Hippocampal formation (tissue), 2 donors: Measurements from ENCODE around the gene GHITM.
"Not testable (repeated sequence)": the region's sequence is repeated elsewhere in the genome, so short reads cannot be mapped to it uniquely, and the experiment has no call there.

ENCODE experiments used
- DNase-seq, 2 donors: peaks; one replicate each; lab custom pipeline; 2025; lab: John Stamatoyannopoulos, UW

Gene GHITM

DNA sequence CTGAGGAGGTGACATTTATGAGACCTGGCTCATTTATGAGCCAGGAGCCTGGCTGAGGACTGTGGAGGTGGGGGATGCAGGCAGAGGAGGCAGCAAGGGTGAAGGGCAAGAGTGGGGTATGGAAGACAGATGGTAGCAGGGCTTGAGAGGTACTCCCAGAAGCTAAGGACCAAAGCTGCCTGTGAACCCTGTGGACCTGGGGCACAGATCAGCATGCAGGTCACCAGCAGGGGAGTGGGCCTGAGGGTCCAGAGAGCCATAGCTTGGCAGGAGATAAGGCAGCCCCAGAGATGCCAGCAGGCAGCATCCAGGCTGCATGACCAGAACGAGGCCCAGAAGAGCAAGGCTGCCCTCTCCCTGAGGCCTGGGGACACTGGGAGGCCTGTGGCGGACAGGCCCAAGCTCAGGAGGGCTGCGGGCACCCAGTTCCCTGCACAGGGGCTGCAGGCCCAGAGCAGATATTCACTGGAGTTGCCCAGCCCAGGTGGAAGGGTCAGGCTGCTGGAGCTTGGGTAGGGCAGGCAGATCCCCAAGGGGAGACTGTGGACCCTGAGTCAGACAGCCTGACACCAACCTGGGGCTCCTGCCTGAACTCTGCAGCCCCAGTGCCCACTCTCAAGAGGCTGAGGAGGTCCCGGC is 37.6 kb downstream of the GHITM start:
- DNase-seq, result no peak

DNA sequence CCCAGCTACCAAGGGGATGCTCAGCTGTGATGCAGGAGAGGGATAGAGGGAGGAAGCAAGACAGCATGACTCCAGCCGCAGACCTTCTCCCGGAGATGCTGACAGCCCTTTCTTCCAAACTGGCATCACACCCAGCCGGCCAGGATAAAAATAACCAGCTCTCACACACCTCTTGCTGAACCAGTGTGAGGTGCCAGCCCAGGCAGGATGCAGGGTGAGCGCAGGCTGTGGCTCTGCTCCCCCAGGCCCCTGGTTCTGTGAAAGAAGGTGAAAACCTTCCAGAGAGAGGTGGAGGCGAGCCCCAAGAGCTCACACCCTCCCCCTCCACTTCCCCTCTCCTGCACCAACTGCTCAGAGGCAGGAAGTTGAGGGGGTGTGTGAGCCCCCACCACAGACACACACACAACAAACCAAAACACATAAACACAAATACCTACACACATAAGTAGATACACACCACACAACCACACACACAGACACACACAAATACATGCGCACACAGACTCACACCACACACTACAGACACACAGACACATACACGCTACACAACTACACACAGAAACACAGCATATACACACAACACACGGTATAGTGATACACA is 38.3 kb downstream of the GHITM start:
- DNase-seq, result no peak

GRCh38 chr10:84178160-84178609 is 38.9 kb downstream of the GHITM start:
- no peak for DNase-seq

- peak; percentile 12 to 63 for DNase-seq
Measured at GRCh38 chr10:84179059-84179710, 39.9 kb downstream of the GHITM start.

GRCh38 chr10:84180386-84180785 is 41.1 kb downstream of the GHITM start:
- DNase-seq, result not testable (repeated sequence)

- no peak for DNase-seq
Measured at GRCh38 chr10:84181631-84182030, 42.3 kb downstream of the GHITM start.

DNA sequence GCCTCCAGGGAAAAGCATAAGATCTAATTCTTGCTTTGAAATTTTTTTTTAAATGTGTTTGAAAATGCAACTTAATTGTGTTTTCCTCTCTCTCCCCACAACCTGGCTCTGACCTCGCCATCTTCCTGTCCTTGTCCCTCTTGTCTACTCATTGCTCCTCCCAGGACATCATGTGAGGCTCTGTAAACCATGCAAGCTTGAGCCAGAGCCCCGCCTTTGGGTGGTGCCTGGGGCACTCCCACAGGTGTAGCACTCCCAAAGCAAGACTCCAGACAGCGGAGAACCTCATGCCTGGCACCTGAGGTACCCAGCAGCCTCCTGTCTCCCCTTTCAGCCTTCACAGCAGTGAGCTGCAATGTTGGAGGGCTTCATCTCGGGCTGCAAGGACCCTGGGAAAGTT is 45.2 kb downstream of the GHITM start:
- no peak for DNase-seq

DNA sequence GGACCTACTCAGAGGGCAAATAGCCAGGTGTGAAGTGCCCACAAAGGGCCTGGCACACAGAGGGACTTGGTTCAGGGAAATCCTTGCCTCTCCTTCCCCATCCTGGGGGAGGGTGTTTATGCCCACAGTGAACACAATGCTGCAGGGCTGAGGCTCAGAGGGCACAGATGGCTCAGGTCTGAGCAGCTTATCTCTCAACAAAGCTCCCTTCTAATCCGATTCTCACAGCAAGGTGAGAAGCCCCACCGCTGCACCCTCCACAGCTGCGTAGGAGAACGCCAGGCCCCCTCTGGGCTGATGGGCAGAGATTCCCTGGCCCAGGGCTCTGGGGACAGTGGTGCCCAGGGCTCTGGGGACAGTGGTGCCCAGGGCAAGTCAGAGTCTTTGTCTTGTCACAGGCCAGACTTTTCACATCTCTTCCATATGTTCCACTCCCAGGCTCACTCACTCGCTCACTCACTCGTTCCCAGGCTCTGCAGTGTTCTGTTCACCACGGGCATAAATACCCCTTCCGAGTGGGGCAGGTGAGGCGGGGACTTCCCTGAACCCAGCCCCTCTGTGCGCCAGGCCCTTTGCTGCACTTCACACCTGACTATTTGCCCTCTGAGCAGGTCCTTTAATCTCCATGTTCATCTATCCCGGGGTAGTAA is 46.3 kb downstream of the GHITM start:
- no peak for DNase-seq

DNA sequence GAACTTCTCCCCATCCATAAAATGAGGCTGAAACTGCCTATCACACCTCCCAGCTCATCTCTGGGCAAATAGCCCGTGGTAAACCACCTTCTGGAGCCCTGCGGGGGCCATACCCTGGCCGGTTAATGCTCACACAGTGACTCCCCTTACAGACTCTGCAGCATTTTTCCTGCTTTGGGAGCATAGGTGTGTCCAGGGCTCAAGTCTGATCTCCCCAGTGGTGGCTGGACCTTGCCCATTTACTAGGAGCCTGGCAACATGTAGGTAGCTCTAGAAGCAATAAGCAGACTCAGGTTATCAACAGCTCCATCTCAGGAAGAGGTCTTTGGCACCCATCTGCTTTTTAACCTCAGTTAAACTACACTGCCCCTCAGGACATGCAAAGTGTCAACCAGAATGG is 49.5 kb downstream of the GHITM start:
- no peak for DNase-seq

GRCh38 chr10:84190621-84191020 is 51.3 kb downstream of the GHITM start:
- no peak for DNase-seq

- no peak for DNase-seq
Measured at GRCh38 chr10:84191106-84191505, 51.8 kb downstream of the GHITM start.

DNA sequence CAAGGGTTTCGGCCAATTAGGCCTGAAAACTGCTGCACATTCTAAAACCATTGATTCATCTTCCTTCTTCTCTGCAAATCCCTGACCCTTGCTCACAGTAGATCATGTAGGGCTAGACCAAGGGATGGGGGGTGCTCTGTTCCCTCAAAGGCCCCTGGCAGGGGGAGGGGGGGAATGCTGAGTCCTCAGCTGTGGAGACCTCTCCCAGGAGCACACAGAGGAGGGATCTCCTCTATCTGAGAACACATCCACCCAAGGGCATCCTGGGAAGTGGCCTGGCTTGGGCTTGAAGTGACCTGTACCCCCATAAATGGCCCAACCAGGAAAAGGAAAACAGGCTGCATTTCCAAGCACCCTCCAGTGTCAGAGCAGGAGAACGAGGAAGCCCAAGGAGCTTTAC is 54.0 kb downstream of the GHITM start:
- DNase-seq, result no peak

DNA sequence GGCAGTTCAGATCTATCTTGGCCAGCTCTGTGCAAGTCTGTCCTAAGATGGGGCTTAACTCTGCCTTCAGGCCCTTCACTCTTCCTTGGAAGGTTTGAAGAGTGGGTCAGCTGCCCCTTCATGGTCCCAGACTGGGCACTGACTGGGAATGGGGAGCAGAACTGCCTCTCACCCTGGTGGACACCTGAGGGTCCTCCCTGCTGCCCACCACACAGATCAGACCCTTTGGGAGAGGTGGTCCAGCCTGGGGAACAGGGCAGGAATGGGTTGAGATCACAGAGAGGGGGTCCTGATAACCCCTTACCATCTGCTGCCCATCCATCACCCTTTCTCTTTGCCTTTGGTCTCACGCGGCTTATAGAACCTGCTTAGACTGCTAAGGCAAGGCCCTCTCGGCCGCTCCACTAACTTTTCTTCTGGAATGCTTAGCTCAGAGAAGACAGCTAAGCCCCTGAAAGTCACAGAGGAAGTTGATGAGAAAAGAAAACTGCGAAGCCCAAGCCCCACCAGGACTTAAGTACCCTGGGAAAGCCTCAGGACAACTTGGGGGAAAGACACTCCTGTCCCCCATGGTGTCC is 54.6 kb downstream of the GHITM start:
- DNase-seq, result no peak

DNA sequence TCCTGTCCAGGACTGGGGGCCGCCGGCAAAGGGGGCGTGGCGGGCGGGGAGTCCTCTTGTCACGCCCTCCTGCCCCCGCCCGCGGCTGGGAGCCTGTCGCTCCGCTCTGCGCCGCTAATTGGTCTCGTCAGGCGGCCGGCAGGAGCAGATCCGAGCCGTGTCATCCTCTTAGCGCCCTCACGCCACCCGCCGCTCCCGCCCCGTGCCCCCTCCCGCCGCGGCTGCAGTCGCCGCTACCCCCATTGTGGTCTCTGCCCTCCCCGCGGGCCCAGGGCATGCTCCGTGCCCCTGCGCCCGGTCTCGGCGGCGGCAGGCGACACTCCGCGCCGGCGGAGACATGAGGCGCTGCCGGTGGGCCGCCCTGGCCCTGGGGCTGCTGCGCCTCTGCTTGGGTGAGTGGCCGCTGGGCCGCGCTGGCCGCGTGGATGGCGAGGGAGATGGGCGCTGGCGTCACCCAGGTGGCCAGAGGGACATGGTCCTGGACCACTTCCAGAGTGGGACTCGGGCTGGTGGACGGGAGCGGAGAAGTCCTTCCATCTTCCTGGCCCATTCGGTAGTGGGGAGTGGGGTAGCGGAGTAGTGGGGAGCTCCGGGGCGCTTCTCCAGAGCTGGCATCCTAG is 55.2 kb downstream of the GHITM start, which contains the start of gene CDHR1:
CDHR1 (plus strand) TSS at position 114 of the 620 bp plus-strand sequence; CDS start at position 338, 224 bp downstream.
- DNase-seq, result peak in 1 of 2 donors; percentile 23

DNA sequence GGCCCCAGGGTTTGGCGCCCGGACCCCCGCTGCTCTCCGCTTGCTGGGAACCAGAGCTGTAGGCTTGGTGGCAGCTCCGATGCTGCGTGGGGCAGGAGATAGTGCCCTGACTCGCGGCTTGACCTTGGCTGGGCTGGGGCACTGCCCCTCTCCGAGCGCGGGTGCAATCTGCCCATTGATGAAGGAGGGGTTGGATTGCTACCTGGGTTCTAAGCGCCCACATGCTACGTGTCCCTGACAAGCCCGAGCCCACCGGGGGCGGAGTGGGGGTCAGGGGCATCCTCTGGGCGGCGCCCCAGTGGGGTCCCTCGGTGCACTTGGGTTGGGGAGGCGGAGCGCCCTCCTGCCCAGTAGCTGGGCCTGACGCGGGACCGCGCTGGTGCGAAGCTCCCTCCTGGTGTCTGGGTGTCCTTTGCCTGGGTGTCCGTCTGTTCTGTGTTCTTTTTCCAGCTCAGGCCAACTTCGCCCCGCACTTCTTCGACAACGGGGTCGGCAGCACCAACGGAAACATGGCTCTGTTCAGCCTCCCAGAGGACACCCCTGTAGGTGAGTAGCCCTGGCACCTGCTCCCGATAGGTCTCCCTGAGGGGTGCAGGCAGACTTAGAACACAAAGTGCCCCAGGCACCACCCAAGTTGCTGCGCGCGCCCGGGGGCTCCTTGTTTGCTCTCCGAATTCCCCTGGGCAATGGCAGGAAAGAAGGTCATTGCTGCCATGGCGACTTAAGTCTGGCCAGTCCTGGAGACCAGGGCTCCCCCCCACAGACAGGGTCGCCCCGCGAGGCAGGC is 55.9 kb downstream of the GHITM start:
- DNase-seq, result no peak

GRCh38 chr10:84196083-84196482 is 56.8 kb downstream of the GHITM start:
- no peak for DNase-seq

- DNase-seq, result no peak
Measured at GRCh38 chr10:84196941-84197340, 57.6 kb downstream of the GHITM start.

DNA sequence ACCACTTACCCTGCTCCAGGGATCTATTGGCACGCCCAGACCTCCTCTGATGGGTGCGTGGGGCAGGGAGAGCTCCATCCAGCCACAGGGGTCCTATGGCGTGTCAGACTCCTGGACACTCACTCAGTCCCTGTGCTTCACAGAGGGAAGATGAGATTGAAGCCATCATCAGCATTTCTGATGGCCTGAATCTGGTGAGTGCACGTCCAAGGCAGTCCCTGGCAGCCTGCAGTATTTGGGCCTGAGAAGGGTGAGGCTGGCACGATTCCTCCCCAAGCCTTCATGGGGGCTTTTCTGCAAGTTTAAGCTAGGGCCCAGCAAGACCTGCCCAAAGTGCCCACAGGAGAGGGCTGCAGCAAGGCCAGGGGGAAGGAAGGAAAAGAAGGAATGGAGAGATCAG is 58.3 kb downstream of the GHITM start:
- DNase-seq, result no peak

DNA sequence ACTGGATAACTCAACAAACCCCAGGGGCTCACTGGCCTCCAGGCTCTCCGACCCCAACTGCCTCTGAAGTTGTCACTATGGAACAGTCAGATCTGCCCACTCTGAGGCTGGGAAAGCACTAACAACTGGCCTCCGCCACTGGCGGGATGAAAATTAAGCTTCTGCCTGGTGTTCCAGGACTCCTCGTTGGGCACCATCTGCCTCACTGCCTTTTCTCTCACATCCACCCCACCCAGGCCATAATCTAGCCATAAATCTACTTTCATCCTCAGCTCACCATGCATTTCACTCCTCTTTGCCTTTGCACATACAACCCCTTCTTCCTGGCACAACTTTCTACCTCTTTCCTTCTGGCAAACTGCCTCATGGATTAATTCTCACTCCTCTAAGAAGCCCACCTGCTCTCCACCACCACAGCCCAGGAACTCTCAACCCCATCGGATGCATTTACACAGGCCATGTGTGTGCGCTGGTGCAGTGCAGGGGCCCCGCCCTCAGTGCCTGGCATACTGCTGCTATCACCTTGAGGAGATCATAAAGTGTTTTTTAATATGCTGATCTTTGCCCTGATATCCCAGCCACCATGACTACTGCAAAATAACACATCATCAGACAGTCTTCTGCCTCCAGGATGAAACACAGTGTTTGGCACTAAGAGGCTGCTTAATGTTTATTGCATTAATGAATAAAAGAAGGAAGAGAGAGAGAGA is 59.1 kb downstream of the GHITM start:
- DNase-seq, result no peak

- no peak for DNase-seq
Measured at GRCh38 chr10:84200537-84201243, 61.4 kb downstream of the GHITM start.
